Measurements from ENCODE around the gene GHRL.

The GHRL gene

GRCh38 chr3:10287936-10288574 lies 4.7 kb downstream of the GHRL start:
- no peak overlapping the region for H3K4me3 ChIP-seq (ENCODE audit: control insufficient read depth, low read depth, low read length)
- no peak for DNase-seq (ENCODE audit: low read depth)
- TF ChIP-seq, protein P1, sequence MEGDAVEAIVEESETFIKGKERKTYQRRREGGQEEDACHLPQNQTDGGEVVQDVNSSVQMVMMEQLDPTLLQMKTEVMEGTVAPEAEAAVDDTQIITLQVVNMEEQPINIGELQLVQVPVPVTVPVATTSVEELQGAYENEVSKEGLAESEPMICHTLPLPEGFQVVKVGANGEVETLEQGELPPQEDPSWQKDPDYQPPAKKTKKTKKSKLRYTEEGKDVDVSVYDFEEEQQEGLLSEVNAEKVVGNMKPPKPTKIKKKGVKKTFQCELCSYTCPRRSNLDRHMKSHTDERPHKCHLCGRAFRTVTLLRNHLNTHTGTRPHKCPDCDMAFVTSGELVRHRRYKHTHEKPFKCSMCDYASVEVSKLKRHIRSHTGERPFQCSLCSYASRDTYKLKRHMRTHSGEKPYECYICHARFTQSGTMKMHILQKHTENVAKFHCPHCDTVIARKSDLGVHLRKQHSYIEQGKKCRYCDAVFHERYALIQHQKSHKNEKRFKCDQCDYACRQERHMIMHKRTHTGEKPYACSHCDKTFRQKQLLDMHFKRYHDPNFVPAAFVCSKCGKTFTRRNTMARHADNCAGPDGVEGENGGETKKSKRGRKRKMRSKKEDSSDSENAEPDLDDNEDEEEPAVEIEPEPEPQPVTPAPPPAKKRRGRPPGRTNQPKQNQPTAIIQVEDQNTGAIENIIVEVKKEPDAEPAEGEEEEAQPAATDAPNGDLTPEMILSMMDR (IDR thresholded peaks at IDR 0.05; ENCODE audit: control insufficient read depth, insufficient read depth, low read depth, low read length, missing control alignments) = no peak

DNA sequence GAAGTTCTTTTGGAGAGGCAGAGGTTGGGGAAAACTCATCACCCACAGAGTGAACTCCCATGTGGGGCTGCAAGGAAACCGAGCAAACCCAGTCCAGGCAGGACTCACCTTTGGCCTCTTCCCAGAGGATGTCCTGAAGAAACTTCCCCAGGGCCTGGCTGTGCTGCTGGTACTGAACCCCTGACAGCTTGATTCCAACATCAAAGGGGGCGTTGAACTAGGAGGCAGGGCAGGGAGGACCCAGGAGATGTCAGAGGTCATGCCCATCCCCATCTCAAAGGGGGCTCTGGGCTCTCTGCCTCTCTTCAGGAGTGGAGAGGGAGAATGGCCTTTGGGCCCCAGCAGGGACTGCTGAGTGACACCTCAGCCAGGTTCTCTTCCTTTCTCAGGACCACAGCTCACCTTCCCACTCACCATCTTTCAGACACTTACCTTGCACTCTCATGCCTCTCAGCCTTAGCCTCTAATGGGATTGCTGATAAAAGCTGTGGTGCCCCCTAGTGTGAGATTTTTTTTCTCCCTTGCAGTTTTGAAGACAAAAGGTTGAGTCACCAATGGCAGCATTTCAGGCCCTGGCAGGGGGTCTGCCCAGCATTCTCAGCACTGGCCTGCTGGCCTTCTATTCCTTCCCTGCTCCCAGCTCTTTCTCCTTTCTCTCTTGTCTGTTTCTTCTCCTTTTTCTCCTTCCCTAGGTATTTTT lies 6.0 kb downstream of the GHRL start:
- TF ChIP-seq, protein P1 (IDR thresholded peaks at IDR 0.05; ENCODE audit: control insufficient read depth, insufficient read depth, low read depth, low read length, missing control alignments) = peak; percentile 59
- peak; percentile 46 for DNase-seq (ENCODE audit: low read depth)
- no peak overlapping the region for H3K4me3 ChIP-seq (ENCODE audit: control insufficient read depth, low read depth, low read length)

DNA sequence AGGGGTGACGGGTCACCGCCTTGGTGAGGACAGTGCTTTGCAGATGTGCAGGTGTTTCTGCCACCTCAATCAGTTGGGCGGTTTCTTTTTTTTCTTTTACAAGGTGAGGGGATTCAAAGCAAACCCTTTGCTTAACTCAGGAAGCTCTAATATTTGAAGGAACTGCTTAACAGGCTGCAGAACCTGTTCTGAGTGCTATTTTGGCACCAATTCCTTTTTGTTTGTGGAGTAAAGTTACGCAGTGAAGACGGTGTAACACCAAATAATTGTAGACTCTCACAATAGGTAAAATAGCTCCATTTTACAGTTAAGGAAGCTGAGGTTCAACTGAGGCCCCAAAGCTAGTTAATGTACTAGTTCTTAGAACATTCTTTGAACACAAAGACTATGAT lies 6.6 kb downstream of the GHRL start:
- no peak overlapping the region for H3K4me3 ChIP-seq (ENCODE audit: control insufficient read depth, low read depth, low read length)
- TF ChIP-seq, protein P1 (IDR thresholded peaks at IDR 0.05; ENCODE audit: control insufficient read depth, insufficient read depth, low read depth, low read length, missing control alignments) = no peak
- DNase-seq (ENCODE audit: low read depth) = no peak

DNA sequence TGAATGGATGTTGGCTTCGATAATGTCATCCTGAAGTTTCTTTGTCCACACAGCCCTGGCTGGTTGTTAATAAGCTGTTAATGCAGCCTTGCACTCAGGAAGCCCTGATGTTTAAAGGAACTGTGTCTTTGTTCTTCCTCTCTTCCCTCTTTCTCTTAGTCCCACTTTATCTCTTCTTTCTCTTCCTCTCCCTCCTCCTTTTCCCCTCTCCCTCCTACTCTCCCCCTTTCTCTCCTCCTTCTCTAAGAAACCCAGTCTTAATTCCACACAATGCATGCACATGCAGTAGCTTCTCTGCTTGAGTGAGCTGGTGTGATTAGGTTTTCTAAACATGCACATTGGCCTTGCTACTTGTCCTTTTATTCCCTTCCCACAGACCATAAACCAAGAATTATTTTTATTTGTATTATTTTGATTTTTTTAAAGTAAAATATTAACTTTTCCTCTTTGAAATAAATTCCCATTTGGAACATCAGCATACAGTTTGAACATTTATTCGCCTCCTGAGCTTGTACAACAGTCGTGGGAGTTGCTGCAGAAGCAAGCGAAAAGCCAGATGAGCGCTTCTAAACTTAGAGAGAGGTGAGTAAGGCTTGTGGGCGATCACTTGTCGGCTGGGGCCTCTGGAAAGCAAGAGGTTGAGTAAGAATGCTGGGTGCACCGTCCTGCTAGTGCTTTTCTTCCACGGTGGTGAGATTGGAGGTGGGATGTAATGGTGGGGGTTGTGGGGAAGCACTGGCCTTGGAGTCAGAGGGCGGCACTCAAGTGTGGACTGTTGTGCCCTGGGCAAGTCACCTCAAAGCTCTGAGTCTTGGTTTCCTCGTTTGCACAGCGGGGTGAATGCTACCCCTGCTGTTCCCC lies 7.2 kb downstream of the GHRL start:
- no peak overlapping the region for H3K4me3 ChIP-seq (ENCODE audit: control insufficient read depth, low read depth, low read length)
- TF ChIP-seq, protein P1 (IDR thresholded peaks at IDR 0.05; ENCODE audit: control insufficient read depth, insufficient read depth, low read depth, low read length, missing control alignments) = no peak

GRCh38 chr3:10284496-10284895 lies 8.3 kb downstream of the GHRL start:
- H3K4me3 ChIP-seq (ENCODE audit: control insufficient read depth, low read depth, low read length) = no peak overlapping the region
- no peak for DNase-seq (ENCODE audit: low read depth)
- TF ChIP-seq, protein P1 (IDR thresholded peaks at IDR 0.05; ENCODE audit: control insufficient read depth, insufficient read depth, low read depth, low read length, missing control alignments) = no peak

More for the DNA sequence above, 7.2 kb downstream of the GHRL start:
- no peak for DNase-seq (ENCODE audit: low read depth)

DNA sequence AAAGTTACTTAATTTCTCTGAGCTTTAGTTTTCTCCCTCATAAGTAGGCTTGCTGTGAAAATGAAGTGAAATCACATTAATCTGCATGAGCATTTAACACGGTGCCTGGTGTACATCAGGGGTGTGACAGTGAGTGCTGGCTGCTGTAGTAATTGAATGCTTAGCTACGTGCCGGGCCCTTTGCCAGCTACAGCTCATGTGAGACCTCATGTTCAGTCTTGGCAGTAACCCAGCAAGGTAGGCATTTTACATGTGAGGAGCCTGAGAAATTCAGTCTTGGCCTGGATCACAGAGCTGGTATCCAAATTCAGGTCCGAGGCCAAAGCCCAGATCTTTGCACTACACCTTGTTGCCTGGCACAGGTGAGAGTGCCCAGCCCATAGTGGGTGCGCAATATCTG lies 9.1 kb downstream of the GHRL start:
- no peak for DNase-seq (ENCODE audit: low read depth)
- TF ChIP-seq, protein P1 (IDR thresholded peaks at IDR 0.05; ENCODE audit: control insufficient read depth, insufficient read depth, low read depth, low read length, missing control alignments) = no peak
- no peak overlapping the region for H3K4me3 ChIP-seq (ENCODE audit: control insufficient read depth, low read depth, low read length)

Measured in AG09309 (cell line).